COLO668 (cell line): ENCODE results near the gene SOWAHC.
"Not testable (repeated sequence)": the region's sequence is repeated elsewhere in the genome, so short reads cannot be mapped to it uniquely, and the experiment has no call there.

ENCODE experiments used
- DNase-seq: peaks from one replicate; lab custom pipeline; 2025; ENCODE audit not compliant: unreplicated experiment; lab: John Stamatoyannopoulos, UW

The SOWAHC gene

GRCh38 chr2:109613922-109614714 is at the start of gene SOWAHC, which contains the start of gene SEPTIN10:
TSS of gene SOWAHC (plus strand) at chr2:109614364. CDS start at chr2:109614490, 126 bp downstream.
TSS of gene SEPTIN10 (minus strand) at chr2:109613966. CDS start at chr2:109613827, 139 bp downstream.
- DNase-seq: peak; percentile 93

DNA sequence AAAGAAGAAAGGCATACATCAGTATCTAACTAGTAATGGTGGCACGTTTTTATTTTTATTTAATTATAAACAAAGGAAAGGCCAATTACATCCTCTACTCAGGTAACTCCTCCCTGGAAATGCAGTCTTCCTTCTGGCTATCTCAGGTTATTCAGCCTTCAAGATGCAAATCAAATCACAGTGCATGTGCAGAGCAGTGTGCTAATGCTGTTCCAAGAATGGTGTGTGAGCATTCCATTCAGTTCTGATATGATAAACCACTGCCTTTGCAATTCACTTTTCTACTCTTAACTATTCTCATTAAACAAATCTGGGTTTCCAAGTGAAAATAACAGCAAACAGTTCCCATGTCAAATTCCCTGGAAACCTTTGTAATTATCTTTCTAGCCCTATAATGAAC is 38.8 kb upstream of the SOWAHC start:
- no peak for DNase-seq

DNA sequence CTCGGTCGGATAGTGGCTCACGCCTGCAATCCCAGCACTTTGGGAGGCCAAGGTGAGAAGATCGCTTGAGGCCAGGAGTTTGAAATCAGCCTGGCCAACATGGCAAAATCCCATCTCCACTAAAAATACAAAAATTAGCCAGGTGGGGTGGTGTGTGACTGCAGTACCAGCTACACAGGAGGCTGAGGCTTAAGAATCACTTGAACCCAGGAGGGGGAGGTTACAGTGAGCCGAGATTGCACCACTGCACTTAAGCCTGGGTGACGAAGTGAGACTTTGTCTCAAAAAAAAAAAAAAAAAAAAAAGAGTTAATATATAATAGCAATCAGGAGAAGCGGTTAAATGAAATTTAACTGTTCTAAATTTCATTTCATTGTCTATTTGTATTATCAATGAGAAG is 36.5 kb upstream of the SOWAHC start:
- DNase-seq: not testable (repeated sequence)

DNA sequence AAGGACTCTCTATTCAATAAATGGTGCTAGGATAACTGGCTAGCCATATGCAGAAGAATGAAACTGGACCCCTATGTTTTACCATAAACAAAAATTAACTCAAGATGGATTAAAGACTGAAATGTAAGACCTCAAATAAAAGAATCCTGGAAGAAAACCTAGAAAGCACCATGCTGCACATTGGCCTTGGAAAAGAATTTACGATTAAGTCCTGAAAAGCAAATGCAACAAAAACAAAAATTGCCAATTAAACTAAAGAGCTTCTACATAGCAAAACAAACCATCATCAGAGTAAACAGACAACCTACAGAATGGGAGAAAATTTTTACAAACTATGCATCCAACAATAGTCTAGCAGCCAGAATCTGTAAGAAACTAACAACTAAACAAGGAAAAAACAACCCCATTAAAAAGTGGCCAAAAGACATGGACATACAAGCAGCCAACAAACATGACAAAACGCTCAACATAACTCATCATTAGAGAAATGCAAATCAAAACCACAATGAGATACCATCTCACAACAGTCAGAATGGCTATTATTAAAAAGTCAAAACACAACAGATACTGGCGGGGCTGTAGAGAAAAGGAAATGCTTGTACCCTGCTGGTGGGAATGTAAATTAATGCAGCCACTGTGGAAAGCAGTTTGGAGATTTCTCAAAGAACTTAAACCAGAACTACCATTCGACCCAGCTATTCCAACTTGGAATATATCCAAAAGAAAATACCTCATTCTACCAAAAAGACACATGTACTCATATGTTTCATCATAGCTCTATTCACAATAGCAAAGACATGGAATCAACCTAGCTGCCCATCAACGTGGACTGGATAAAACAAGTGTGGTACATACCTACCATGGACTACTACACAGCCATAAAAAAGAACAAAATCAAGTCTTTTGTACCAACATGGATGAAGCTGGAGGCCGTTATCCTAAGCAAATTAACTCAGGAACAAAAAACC is 31.0 kb upstream of the SOWAHC start:
- DNase-seq: no peak

DNA sequence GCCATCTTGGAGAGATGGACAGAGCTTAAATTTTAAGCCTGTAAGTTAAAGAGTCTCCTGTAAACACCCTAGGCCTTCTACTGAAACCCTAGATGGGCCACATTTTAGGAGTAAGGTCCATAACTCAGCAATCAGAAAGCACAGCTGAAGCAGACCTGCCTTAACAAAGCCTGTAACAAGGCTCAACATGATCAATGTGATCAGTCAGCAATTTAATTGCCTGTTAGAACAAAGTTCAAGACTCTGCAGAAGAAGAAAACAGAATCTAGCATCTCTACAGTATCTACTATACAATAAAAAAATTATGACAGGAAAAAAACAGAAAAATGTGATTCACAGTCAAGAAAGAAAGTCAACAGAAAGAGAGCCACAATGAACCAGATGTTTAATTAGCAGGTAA is 27.5 kb upstream of the SOWAHC start:
- no peak for DNase-seq

DNA sequence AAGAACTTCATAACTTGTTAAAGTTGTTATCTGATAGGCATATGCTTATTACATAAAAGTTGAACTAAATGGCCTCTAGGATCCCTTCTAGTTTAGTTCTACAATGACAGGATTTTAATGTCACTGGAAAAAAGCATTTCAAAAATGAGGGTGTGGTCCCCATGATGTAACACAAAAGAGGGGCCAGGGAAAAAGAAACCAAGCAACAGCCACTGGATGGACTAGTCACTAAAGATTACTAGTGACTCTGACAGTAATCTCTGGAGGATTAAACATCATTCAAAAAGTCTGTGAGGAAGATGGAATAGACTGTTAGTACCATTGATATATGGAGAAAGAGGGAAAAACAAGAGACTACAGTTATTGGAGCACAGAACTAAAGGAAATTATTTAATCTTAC is 23.0 kb upstream of the SOWAHC start:
- DNase-seq: no peak

DNA sequence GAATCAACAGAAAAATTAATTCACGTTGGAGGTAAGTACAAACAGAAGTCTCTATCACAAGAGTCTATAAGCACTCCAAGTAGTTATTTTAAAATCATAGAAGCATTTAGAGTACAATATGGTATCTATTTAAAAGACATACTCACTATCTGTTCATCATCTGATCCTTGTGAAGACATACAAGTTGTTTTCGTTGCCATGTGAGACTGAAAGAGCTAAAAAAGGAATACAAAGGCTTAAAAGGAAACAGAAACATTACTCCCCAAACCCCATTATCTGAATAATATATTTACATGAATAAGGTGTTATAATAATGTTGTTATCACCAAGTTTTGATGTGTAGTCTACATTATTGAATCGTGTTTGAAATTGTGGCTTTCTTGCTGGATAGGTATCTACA is 21.3 kb upstream of the SOWAHC start:
- DNase-seq: no peak

DNA sequence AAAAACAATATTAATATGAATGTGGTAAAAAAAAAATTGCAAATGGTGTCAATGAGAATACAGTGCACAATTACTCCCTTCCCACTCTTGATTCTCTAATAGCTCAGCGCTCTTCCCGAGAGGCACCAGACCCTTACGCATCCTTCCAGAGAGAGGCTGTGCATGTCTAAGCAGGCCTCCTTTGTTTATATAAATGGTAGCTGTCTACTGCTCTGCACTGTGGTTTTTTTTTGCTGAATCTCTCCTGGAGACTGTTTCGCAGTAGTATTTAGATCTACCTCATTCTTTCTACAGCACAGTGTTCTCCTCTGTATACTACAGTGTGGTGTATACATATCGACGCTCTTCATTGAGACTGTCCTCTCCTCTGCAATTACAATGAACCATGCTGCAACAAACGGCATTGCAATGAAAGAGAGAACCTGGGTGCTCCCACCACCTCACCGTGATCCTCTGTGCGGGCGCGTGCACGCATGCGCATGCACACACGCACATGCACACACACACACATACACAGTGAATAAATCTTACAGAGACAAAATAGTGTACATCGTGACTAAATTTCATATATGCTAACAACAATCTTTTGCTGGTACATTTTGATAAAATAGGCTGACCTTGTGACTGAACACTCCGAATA is 19.8 kb upstream of the SOWAHC start:
- DNase-seq: no peak

GRCh38 chr2:109595644-109596043 is 18.5 kb upstream of the SOWAHC start:
- DNase-seq: no peak

- no peak for DNase-seq
Measured at GRCh38 chr2:109597283-109597682, 16.9 kb upstream of the SOWAHC start.

DNA sequence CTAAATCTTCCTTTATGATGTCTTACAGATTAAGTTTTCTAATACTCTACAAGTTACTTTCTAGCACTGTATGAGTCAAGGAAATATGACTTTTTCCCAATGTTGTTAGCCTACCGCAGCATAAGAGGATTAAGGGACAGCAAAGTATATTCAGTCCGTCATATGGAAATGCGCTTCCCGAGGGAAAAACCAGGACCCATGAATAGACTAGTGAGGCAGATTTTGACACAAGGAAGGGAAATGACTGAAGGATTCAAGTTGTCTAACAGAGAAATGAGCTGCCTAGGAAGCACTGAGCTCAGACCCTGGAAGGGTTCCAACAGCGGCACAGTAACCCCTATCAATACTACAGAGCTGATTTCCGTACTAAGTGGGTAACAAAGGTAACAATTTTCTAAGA is 12.4 kb upstream of the SOWAHC start:
- no peak for DNase-seq

DNA sequence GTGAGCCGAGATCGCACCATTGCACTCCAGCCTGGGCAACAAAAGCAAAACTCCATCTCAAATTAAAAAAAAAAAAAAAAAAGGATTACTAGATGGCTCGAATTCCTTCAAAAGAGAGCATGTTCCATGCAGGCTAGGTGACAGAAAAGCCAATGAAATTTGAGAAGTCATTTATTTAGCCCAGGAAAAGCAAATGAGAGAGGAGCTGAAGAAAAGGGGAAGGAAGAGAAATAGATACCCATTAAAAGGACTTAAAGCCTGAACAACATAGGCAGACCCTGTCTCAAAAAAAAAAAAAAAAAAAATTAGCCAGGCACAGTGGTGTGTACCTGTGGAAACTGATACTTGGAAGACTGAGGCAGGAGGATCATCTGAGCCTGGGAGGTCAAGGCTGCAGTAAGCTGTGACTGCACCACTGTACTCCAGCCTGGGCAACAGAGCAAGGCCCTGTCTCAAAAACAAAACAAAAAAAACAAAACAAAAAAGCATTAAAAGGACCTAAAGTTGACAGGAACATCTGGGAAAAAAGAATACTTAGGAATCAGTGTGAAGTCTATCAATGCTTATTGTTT is 11.5 kb upstream of the SOWAHC start:
- no peak for DNase-seq

DNA sequence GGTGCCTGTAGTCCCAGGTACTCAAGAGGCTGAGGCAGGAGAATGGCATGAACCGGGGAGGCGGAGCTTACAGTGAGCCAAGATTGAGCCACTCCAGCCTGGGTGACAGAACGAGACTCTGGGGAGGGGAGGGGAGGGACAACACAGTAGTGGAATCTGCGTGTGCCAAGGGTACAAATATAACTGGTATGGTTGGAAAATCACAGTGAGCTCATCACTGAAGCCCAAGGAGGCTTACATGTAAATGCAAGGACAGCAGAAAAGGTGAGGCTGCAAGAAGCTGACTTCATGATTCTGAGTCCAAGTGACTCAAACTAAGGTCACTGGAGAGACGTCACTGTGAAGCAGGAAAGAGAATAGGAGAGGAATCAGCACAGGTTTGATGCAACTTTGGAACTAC is 9.6 kb upstream of the SOWAHC start:
- no peak for DNase-seq

- DNase-seq: no peak
Measured at GRCh38 chr2:109607766-109608165, 6.4 kb upstream of the SOWAHC start.

GRCh38 chr2:109609352-109610024 is 4.7 kb upstream of the SOWAHC start:
- DNase-seq: no peak

DNA sequence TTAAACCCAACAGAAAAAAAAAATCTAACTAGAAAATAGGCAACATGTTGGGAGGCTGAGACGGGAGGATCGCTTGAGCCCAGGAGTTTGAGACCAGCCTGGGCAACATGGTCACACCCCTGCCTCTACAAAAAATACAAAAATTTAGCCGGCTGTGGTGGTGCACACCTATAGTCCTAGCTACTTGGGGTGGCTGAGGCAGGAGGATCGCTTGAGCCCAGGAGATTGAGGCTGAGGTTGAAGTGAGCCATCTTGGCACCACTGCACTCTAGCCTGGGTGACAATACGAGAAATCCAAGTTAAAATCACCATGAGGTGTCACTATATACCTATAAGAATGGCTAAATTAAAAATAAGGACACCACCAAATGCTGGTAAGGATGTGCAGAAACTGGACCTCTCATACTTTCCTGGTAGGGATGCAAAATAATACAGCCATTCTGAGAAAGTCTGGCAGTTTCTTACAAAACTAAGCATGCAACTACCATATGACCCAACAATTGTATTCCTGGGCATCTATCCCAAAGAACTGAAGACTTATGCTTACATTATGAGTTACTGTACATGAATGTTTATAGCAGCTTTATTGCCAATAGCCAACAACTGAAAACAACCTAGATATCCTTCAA is 2.6 kb upstream of the SOWAHC start:
- no peak for DNase-seq

DNA sequence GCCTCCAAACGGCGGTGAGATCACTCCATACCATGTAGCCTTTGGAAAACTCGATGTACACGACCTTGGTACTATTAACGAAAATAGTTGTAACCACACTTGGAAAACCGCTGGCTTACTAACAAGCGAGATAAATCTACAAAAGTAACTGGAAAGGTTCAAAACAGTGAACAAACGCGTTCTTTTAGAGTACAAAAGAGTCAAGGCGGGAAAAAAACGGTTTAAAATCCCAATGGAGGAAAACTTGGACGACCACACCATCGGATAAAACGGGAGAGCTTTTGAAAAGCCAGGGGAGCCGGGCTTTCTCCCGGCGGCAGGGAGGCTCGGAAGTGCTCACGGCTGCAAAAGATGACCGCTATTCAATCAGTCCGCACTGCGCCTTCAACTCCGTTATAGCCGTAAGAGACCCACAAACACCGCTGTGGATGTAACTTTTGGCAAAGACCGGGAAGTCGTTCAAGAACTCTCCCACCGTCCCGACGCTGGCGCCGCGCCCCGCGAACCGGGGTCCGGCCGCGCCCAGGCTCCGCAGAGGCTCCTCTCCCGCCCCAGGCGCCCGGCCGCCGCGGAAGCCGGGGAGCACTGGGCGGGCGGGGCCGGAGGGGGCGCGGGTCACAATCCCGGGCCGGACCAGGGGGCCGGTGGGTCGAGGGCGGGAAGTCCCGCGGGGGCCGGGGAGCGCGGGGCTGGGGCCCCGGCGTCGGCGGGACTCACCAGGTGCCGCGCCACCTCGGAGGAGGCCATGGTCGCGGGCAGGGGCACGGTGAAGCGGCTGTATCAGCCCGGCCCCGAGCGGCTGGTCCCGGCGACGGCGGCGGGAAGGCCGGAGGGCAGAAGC is 863 bp upstream of the SOWAHC start:
- DNase-seq: peak; percentile 54

- peak; percentile 50 for DNase-seq
Measured at GRCh38 chr2:109614715-109615636, 812 bp downstream of the SOWAHC start.
